CD1c-positive myeloid dendritic cell (primary cell): ENCODE data around the gene ISLR.
"Not testable (repeated sequence)": the region's sequence is repeated elsewhere in the genome, so short reads cannot be mapped to it uniquely, and the experiment has no call there.

Experiments used
- DNase-seq: peaks from one replicate; pipeline ENCODE4 v3.0.0-alpha.2; 2016; ENCODE audit errors: extremely low spot score

ISLR gene

GRCh38 chr15:74136814-74137536 lies 36.5 kb upstream of the ISLR start:
- no peak for DNase-seq

- no peak for DNase-seq
Observed at GRCh38 chr15:74137537-74137894, 36.0 kb upstream of the ISLR start.

GRCh38 chr15:74138642-74139041 lies 34.9 kb upstream of the ISLR start:
- DNase-seq: no peak

DNA sequence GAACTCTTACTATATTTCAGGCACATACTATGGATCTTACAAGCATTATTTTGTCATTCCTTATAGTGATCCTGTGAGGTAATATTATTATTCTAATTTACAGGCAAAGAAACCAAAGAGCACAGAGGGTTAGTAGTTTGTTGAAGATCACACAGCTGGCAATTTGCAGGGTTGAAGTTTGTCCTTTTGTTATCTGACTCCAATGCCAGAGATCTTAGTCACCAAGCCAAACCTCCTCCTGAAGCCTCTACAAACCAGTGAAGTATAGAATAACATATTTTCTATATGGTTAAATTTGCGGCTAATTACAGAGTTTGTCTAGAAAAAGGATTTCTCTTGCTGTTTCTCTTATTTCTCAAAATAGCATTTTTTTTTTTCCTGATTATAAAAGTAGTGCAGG lies 31.9 kb upstream of the ISLR start:
- DNase-seq: no peak

GRCh38 chr15:74144153-74144775 lies 29.2 kb upstream of the ISLR start:
- no peak for DNase-seq

DNA sequence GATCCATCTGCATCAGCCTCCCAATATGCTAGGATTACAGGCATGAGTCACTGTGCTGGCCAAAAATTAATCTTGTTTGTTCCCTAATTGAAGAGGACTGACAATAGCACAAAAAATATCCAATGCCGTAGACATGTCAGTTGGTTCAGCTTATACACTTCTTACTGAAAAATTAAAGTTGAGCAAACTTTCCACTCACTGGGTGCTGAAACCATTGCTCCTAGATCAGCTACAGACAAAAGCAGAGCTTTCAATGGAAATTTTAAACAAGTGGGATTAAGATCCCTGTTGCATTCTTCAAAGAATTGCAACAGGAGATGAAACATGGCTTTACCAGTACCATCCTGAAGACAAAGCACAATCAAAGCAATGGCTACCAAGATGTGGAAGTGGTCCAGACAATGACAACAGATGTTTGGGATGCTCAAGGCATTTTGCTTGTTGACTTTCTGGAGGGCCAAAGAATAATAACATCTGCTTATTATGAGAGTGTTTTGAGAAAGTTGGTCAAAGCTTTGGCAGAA lies 27.2 kb upstream of the ISLR start:
- no peak for DNase-seq

- DNase-seq: no peak
Observed at GRCh38 chr15:74147051-74147450, 26.5 kb upstream of the ISLR start.

DNA sequence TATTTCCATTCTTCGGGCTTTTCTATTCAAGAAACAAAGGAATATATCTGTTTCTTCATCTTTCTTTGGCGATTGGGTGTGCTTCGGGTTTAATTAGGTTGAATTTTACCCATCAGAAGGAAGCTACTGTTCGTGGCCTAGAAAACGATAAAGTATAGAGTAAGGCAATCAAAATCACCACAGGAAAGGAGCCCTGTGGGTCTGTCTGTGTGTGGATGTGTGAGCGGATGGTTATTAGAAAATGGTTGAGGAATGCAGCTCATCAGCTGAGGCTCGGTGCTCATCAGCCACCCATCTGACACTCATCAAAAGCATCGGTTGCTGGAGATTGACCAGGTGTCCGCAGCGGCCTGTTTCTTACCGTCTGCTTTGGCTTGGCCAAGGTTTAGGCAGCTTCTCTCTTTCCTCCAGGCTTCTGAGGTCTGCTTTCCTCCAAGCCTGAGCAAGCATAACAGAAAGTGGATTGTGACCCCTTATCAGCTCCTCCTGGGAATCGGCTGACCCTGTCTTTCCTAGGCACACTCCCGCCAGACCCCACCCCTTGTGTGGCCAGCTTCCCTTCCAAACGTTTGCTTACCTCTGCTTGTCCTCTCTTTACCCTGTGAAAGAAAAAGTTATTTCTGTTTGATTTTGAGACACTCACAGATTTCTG lies 17.6 kb upstream of the ISLR start:
- DNase-seq: no peak

- no peak for DNase-seq
Observed at GRCh38 chr15:74156678-74157411, 16.7 kb upstream of the ISLR start.

- DNase-seq: no peak
Observed at GRCh38 chr15:74157868-74158827, 15.4 kb upstream of the ISLR start.

DNA sequence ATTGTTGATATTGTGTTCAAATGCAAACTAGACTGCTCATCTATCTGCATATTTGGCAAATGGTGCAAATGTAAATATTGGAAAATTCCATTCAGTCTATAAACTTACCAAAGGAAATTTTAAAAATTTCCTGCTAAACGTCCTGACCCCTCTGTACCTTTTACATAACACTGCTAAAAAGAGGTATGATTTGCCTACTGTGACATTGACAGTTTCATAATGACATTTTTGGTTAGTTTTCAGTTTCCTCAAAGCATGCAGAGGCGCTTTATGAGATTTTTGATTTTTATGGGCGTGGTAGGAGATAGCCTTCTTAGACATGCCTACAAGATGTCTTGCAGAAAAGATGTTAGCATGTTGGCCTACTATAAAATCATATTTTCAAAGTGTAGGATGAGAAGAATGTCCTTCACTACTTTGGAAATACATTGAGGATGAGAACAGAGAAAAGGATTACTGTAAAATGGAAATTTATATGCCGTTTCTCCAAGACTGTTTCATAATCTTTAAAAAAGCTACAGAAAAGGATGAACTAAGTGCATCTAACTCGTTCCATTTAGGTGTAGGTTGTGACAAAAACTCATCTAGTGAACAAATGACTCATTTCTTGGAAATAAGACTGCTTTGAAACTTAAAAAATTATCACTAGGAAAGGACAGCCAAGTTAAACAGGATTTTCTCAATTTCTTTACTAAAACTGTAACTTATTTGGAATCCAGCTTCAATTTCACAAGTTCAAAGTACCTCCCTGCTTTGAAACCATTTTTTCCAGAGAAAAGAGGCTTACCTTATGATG lies 14.5 kb upstream of the ISLR start:
- DNase-seq: no peak

DNA sequence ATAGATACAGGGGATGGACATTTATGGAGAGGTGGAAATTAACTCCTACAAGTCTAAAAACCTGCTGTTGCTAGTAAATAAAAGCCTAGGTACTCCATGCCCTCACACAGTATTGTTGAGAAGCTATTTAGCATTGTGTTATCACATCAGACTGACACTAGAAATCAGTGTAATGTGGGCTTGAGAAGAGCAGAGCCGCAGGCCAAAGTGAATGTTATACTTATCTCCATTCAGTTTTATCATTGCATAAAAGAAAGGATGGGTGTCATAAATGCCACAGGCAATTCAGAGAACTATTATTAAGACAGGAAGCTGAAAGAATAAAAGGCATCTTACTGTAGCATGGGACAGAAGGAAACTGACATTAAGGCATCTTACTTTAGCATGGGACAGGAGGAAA lies 13.7 kb upstream of the ISLR start:
- no peak for DNase-seq

DNA sequence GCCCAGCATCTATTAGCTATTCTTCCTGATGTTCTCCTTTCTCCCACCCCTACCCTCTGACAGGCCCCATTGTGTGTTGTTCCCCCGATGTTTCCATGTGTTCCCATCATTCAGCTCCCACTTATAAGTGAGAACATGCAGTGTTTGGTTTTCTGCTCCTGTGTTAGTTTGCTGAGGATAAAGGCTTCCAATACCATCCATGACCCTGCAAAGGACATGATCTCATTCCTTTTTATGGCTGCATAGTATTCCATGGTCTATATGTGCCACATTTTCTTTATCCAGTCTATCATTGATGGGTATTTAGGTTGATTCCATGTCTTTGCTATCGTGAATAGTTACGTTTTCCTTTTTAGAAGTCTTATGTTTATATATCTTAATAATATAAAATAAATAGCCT lies 13.1 kb upstream of the ISLR start:
- DNase-seq: not testable (repeated sequence)

DNA sequence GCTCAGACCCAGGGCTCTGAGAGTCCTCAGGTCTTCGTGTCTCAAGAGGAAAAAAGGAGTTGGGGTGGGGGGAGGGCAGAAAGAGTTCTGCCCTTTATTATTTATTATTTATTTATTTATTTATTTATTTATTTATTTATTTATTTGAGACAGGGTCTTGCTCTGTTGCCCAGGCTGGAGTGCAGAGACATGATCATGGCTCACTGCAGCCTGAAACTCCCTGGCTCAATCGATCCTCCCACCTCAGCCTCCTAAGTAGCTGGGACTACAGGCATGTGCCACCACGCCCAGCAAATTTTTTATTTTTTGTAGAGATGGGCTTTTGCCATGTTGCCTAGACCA lies 11.3 kb upstream of the ISLR start:
- DNase-seq: not testable (repeated sequence)

DNA sequence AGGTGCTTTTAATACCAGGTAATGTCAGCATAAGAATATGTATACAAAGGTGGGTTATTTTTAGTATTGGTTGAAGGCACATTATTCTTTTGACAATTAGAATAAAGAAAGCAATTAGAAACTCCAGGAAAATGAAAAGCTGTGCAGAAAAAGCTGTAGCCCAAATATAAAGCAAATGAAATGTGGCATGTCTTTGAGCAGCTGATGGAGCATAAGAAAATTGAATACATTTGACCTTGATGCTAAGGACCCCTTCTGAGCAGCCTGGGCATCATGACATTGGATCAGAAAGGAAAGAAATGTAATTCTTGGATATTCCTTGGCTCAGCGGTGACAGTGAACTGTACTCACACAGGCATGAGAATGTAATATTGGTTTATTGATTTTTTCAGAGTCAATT lies 8.0 kb upstream of the ISLR start:
- no peak for DNase-seq

- DNase-seq: no peak
Observed at GRCh38 chr15:74167891-74168331, 5.6 kb upstream of the ISLR start.

GRCh38 chr15:74168711-74169126 lies 4.8 kb upstream of the ISLR start:
- no peak for DNase-seq

- DNase-seq: no peak
Observed at GRCh38 chr15:74170071-74170844, 3.3 kb upstream of the ISLR start.

DNA sequence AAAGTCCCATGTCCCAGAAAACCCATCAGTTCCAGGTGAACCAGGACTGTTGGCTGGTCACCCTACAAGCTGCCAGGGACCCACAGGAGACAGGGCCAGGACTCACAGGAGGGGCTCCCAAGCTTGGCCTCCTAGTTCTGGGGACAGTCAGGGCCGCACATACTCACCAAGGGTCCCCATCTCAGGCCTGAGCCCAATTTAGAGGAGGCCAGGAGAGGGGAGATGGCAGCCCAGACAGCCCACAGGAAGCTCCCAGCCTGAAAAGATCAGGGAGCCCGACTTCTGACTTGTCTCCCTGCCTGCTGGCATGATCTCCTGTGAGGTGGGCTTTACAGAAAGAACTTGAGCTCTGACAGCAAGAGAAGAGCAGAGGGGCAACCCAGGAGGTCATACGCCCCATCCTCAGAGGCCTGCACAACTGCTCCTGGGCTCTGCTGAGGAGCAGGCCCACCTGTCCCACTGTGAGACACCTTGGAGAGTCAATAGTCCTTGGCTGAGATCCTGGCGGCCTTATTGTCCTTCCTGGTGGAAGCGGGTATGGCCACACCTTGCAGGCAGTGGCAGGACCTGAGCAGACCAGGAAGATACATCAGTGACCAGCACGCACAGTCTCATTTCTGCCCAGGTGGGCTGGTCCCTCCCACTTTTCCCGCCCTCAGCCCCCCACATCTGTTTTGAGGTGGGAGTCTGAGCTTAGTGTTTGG lies 2.5 kb upstream of the ISLR start:
- DNase-seq: no peak
